Occipital lobe (tissue), 2 donors: ENCODE data around the gene CXCR6. TPM values are rescaled to one million over a fixed set of nuclear protein-coding genes. Genes with fewer than 3 reads are reported as not detected.

Experiments used
- DNase-seq: peaks from one replicate; lab custom pipeline; 2025; lab: John Stamatoyannopoulos, UW
- total RNA-seq: library from RNA; depleted of rRNA; stranded (reverse); fragments of >200 nt; gene quantifications from one replicate; pipeline ENCODE4 v1.2.3, GENCODE V29; 2014

CXCR6 gene
- total RNA-seq, 1 donor from 2014 or later = not detected

DNA sequence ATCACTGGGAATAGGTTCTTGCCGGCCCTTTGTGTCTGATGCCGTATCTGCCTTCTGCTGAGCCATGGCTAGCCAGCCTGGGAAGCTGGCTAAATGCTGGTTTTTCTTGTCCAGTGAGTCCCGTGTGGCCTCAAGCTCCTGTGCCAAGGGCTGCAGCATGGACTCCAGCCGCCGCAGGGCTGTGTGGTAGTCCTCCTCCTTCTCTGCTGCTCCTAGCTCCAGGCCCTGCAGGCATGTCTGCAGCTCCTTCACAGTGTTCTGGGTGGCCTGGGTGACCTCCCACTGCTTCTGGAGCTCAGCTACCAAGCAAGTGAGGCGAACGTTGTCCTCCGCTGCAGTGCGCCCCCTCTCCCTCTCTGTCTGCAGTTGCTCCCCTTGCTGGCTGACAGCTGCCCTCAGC, 24.9 kb downstream of the CXCR6 start:
- DNase-seq = no peak

GRCh38 chr3:45968706-45969105, 25.4 kb downstream of the CXCR6 start:
- DNase-seq = no peak

DNA sequence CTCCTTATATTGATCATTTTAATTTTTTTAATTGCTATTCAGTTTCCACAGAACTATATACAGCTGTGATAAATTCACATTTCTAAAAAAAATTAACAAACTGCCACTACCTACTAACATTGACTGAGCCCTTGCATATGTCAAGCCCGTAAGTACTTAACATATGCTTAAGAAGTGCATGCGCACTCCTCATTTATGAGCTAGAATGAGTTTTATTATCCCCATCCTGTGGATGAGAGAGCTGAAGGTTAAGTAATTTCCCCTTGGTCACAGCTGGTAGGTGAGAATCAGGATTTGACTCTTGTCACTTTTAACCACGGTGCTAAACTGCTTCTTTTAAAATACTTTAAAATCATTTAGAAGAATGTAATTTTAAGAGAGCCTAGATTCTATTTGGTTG, 25.9 kb downstream of the CXCR6 start:
- DNase-seq = no peak

DNA sequence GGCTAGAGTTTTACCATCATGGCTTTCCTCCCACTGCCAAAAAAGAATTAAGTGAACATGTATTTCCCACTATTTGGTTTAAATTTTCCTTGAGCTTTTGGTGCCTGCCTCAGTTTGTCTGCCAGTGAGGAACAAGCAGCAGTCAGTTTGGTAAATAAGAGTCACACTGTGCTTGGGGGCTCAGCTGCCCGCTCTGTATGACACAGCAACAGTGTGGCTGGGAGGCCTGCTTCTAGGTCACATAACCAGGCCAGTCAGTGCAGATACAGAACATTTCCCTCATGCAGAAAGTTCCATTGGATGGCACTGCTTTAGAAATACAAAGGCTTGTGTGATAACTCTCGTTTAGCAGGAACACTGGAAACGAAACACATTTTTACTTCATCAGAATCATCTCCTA, 26.7 kb downstream of the CXCR6 start:
- DNase-seq = no peak

- no peak for DNase-seq
Observed at GRCh38 chr3:45972534-45973402, 29.5 kb downstream of the CXCR6 start.

DNA sequence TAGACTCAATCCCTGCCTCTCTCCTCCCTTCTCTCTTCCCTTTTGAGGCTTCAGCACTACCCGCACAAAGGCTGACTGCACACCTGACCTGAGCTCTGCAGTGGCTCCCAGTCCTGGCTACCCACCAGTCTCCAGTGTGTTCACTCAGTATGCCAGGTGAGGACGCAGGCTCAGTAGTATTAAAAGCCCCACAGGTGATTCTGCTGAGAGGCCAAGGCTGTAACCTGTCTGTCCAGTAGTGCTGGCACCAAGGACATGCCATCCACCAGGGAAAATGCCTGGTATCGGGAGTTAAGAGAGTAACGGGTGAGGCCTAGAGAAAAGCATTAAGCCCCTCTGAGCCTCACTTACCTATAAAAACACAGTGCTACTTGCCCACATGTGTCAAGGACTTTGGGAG, 31.4 kb downstream of the CXCR6 start:
- no peak for DNase-seq

DNA sequence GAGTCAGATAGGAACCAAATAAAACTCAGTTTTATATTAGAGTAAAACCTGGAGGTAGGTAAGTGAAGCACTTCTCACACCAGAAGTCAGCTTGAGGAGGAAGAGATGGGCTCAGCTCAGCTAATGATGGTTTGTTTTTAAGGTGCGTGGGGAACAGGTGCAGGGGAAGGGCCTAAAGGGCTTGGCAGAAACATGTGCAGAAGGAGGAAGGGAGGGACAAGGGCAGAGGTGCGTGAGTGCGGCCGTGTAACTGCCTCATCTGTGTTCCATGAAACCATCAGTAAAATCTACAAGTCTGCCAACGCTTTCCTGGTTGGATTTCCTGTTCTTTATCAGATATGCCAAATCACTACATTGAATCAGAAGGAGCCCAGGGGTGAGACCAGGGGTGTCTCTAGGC, 32.4 kb downstream of the CXCR6 start:
- no peak for DNase-seq

- no peak for DNase-seq
Observed at GRCh38 chr3:45976191-45977091, 33.2 kb downstream of the CXCR6 start.

DNA sequence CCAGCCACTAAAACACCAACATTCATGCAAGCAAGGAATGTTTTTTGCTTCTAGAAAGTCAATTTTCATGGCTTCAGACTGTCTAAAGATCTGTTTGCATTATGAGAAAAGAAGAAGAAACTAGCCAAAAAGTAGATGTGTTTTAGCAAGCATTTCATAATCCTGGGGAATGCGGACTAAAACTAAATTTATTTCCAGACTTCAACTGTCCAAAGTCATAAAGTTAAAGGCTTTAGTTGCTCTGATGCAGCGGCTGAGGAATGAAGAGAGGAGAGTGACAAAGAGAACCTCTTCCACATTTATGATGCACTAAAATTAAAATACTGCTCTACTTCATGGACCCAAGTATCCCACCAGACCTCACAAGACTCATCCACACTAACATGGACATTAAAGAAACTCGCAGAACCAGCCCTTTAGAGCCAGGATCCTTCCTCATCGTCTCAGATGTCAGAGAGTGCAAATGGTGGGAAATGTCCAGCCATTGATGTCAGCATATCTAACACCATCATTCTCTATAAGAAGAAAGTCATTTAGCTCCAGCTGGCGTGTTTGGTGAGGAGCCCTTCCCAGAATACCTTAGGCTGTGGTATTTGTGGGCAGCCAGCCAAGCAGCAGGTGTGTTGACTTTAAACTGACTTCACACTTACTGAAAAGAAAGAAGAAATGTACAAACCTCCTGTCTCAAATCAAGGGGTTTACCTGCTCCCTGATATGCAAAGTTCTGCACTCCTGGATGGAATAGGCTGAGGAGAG, 34.9 kb downstream of the CXCR6 start:
- no peak for DNase-seq

GRCh38 chr3:45979378-45979777, 36.1 kb downstream of the CXCR6 start:
- no peak for DNase-seq

- DNase-seq = no peak
Observed at GRCh38 chr3:45980229-45980813, 37.1 kb downstream of the CXCR6 start.

GRCh38 chr3:45980819-45981218, 37.6 kb downstream of the CXCR6 start:
- DNase-seq = no peak

- DNase-seq = no peak
Observed at GRCh38 chr3:45981346-45982074, 38.2 kb downstream of the CXCR6 start.

- no peak for DNase-seq
Observed at GRCh38 chr3:45983770-45984169, 40.5 kb downstream of the CXCR6 start.

- no peak for DNase-seq
Observed at GRCh38 chr3:45984331-45985312, 41.4 kb downstream of the CXCR6 start.

DNA sequence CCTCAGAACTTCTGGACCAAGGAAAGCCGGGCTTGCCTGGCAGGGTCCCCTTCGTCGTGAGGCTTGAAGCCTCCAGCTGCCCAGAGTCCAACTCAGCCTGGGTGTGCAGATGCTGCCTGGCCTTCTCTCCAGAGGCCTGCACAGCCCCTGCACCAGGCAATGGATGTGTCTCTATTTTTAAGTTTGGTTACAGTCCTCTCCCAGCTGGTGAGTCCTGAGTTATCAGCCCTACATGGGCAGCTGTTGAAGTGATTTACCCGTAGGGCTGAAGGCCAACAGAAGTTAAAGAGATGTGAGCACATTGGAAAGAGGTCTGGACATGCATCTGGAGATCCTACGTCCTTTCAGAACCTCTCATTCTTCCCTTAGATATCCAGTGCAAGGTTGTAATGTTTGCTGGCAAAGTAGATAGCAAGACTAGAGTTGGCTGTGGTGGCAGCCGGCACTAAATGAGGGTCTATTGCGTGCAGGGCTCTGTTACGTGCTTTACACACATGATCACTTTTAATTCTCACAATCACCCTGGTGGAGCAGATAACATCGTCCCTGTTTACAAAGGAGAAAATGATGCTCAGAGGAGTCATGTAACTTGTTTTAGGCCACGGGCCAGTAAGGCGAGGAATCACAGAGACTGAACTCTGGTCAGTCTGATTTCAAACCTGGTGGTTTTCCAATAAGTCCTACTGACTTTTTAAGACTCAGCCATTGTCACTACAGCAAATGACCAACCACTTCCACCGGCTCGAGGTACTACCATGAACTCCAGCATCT, 42.5 kb downstream of the CXCR6 start:
- DNase-seq = no peak

DNA sequence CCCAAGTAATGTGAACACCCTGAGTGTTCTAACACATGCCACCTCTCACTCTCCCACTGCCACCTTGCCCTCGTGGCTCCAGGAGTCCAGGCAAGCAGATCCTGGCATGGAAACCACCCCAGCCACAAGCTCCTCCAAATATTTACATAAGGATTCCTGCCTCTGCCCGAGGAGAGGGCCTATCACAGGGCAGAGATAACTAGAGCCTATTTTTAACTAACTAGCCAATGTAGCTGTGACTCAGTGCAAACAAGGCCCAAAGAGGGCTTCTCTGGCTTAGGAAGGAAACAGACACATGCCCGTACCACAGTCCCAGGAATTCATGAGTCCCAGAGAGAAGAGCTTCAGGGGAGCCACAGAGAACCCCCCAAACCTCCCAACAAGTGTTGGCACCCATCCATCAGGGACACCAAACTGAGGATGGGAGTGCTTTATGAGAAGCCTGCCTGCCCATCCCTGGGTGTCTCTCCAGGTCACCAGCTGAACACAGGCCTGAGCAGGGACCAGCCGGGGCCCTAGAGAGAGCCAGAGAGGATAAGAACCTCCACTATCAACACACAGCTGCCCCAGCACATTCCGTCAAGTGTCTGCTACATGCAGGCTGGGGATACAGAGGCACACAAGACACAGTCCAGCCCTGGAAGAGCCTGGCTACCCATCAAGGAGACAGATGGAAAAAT, 43.2 kb downstream of the CXCR6 start:
- no peak for DNase-seq
